Activated naive CD4-positive, alpha-beta T cell treated with anti-CD3 and anti-CD28 coated beads, Interleukin-2, amount 50 U/mL, for 24 hours (primary cell): ENCODE data around the gene ERMARD.

Source experiments
- H3K27ac Mint-ChIP-seq: one replicate; pipeline ENCODE4 v1.8.0; 2021; ENCODE audit warnings: mild to moderate bottlenecking, mixed read lengths
- H3K27me3 Mint-ChIP-seq: one replicate; pipeline ENCODE4 v1.8.0; 2021; ENCODE audit warnings: mixed read lengths
- H3K36me3 Mint-ChIP-seq: one replicate; pipeline ENCODE4 v1.8.0; 2021; ENCODE audit warnings: mixed read lengths
- H3K4me1 Mint-ChIP-seq: one replicate; pipeline ENCODE4 v1.8.0; 2021; ENCODE audit warnings: mixed read lengths
- H3K4me3 Mint-ChIP-seq: one replicate; pipeline ENCODE4 v1.8.0; 2021; ENCODE audit warnings: mild to moderate bottlenecking, mixed read lengths
- H3K9me3 Mint-ChIP-seq: one replicate; pipeline ENCODE4 v1.8.0; 2021; ENCODE audit warnings: mixed read lengths

The ERMARD gene

GRCh38 chr6:169811521-169812256 is 60.3 kb downstream of the ERMARD start:
- Mint-ChIP-seq H3K27me3 (peaks cover 23% of the 10 kb centered on the region), H3K4me3 (no peak overlapping the region), H3K27ac (no peak overlapping the region), H3K9me3 (peaks cover 8% of the 10 kb centered on the region), H3K36me3 (no peaks in the 10 kb centered on the region), H3K4me1 (peaks cover 25% of the 10 kb centered on the region)

- H3K27me3 Mint-ChIP-seq, result peaks cover 23% of the 10 kb centered on the region
- H3K4me1 Mint-ChIP-seq, result peaks cover 20% of the 10 kb centered on the region
- H3K36me3 Mint-ChIP-seq, result no peaks in the 10 kb centered on the region
- no peak overlapping the region for H3K4me3 Mint-ChIP-seq
- no peak overlapping the region for H3K27ac Mint-ChIP-seq
- peaks cover 8% of the 10 kb centered on the region for H3K9me3 Mint-ChIP-seq
Measured at GRCh38 chr6:169812257-169812644, 60.8 kb downstream of the ERMARD start.

- Mint-ChIP-seq H3K36me3 (no peaks in the 10 kb centered on the region), H3K27ac (no peak overlapping the region), H3K4me1 (peaks cover 12% of the 10 kb centered on the region), H3K27me3 (peaks cover 29% of the 10 kb centered on the region), H3K9me3 (peaks cover 8% of the 10 kb centered on the region), H3K4me3 (no peak overlapping the region)
Measured at GRCh38 chr6:169813969-169814368, 62.5 kb downstream of the ERMARD start.

- Mint-ChIP-seq H3K9me3 (peaks cover 8% of the 10 kb centered on the region), H3K27ac (no peak overlapping the region), H3K36me3 (no peaks in the 10 kb centered on the region), H3K27me3 (peaks cover 32% of the 10 kb centered on the region), H3K4me1 (no peaks in the 10 kb centered on the region), H3K4me3 (no peak overlapping the region)
Measured at GRCh38 chr6:169816054-169816453, 64.6 kb downstream of the ERMARD start.

- no peaks in the 10 kb centered on the region for H3K36me3 Mint-ChIP-seq
- no peak overlapping the region for H3K4me3 Mint-ChIP-seq
- peaks cover 8% of the 10 kb centered on the region for H3K9me3 Mint-ChIP-seq
- peaks cover 31% of the 10 kb centered on the region for H3K27me3 Mint-ChIP-seq
- H3K4me1 Mint-ChIP-seq, result no peaks in the 10 kb centered on the region
- H3K27ac Mint-ChIP-seq, result no peak overlapping the region
Measured at GRCh38 chr6:169816975-169817374, 65.6 kb downstream of the ERMARD start.

- peaks cover 33% of the 10 kb centered on the region for H3K27me3 Mint-ChIP-seq
Measured at GRCh38 chr6:169820358-169820757, 68.9 kb downstream of the ERMARD start.

GRCh38 chr6:169824021-169824420 is 72.6 kb downstream of the ERMARD start:
- peaks cover 2% of the 10 kb centered on the region for H3K36me3 Mint-ChIP-seq

More at GRCh38 chr6:169820358-169820757, 68.9 kb downstream of the ERMARD start:
- H3K4me3 Mint-ChIP-seq, result no peak overlapping the region
- no peaks in the 10 kb centered on the region for H3K4me1 Mint-ChIP-seq
- H3K27ac Mint-ChIP-seq, result no peak overlapping the region
- no peaks in the 10 kb centered on the region for H3K36me3 Mint-ChIP-seq
- peaks cover 8% of the 10 kb centered on the region for H3K9me3 Mint-ChIP-seq

GRCh38 chr6:169824848-169825557 is 73.6 kb downstream of the ERMARD start:
- Mint-ChIP-seq H3K27me3 (peaks cover 27% of the 10 kb centered on the region), H3K36me3 (peaks cover 2% of the 10 kb centered on the region)

More at GRCh38 chr6:169824021-169824420, 72.6 kb downstream of the ERMARD start:
- Mint-ChIP-seq H3K27ac (no peak overlapping the region), H3K27me3 (peaks cover 28% of the 10 kb centered on the region), H3K4me1 (no peaks in the 10 kb centered on the region), H3K4me3 (no peak overlapping the region), H3K9me3 (no peaks in the 10 kb centered on the region)

GRCh38 chr6:169825558-169826225 is 74.3 kb downstream of the ERMARD start:
- Mint-ChIP-seq H3K9me3 (no peaks in the 10 kb centered on the region), H3K36me3 (peaks cover 2% of the 10 kb centered on the region), H3K4me3 (no peak overlapping the region), H3K27me3 (peaks cover 25% of the 10 kb centered on the region), H3K27ac (no peak overlapping the region), H3K4me1 (no peaks in the 10 kb centered on the region)

More at GRCh38 chr6:169824848-169825557, 73.6 kb downstream of the ERMARD start:
- H3K27ac Mint-ChIP-seq, result no peak overlapping the region
- no peaks in the 10 kb centered on the region for H3K9me3 Mint-ChIP-seq
- no peaks in the 10 kb centered on the region for H3K4me1 Mint-ChIP-seq
- no peak overlapping the region for H3K4me3 Mint-ChIP-seq

GRCh38 chr6:169826697-169827096 is 75.3 kb downstream of the ERMARD start:
- Mint-ChIP-seq H3K27me3 (peaks cover 25% of the 10 kb centered on the region), H3K9me3 (no peaks in the 10 kb centered on the region), H3K4me1 (peaks cover 2% of the 10 kb centered on the region), H3K36me3 (peaks cover 2% of the 10 kb centered on the region), H3K4me3 (no peak overlapping the region), H3K27ac (no peak overlapping the region)

GRCh38 chr6:169827290-169827717 is 75.9 kb downstream of the ERMARD start:
- Mint-ChIP-seq H3K9me3 (no peaks in the 10 kb centered on the region), H3K27ac (no peak overlapping the region), H3K36me3 (peaks cover 2% of the 10 kb centered on the region)

GRCh38 chr6:169828176-169828575 is 76.8 kb downstream of the ERMARD start:
- peaks cover 2% of the 10 kb centered on the region for H3K36me3 Mint-ChIP-seq
- no peak overlapping the region for H3K27ac Mint-ChIP-seq
- H3K9me3 Mint-ChIP-seq, result no peaks in the 10 kb centered on the region
- peaks cover 4% of the 10 kb centered on the region for H3K4me1 Mint-ChIP-seq
- peaks cover 25% of the 10 kb centered on the region for H3K27me3 Mint-ChIP-seq
- H3K4me3 Mint-ChIP-seq, result no peak overlapping the region

More at GRCh38 chr6:169827290-169827717, 75.9 kb downstream of the ERMARD start:
- Mint-ChIP-seq H3K27me3 (peaks cover 28% of the 10 kb centered on the region), H3K4me1 (peaks cover 4% of the 10 kb centered on the region), H3K4me3 (no peak overlapping the region)

- Mint-ChIP-seq H3K4me3 (no peak overlapping the region), H3K27me3 (peaks cover 24% of the 10 kb centered on the region), H3K4me1 (peaks cover 4% of the 10 kb centered on the region), H3K36me3 (peaks cover 2% of the 10 kb centered on the region), H3K9me3 (no peaks in the 10 kb centered on the region), H3K27ac (no peak overlapping the region)
Measured at GRCh38 chr6:169829786-169830185, 78.4 kb downstream of the ERMARD start.

GRCh38 chr6:169830876-169831275 is 79.5 kb downstream of the ERMARD start:
- Mint-ChIP-seq H3K36me3 (peaks cover 2% of the 10 kb centered on the region), H3K27me3 (peaks cover 21% of the 10 kb centered on the region), H3K4me3 (no peak overlapping the region), H3K4me1 (peaks cover 4% of the 10 kb centered on the region), H3K27ac (no peak overlapping the region), H3K9me3 (no peaks in the 10 kb centered on the region)
